ENCODE data around the gene ZNF524.

- TF ChIP-seq POLR2A (IDR thresholded peaks at IDR 0.05): no peak
- no peak for TF ChIP-seq CTCF (IDR thresholded peaks at IDR 0.05)
Observed at GRCh38 chr19:55600662-55601028, 557 bp downstream of the ZNF524 start.
